WTC11 (cell line): Measurements from ENCODE around the gene KIAA1671. TPM values are rescaled to one million over a fixed set of nuclear protein-coding genes. Genes with fewer than 3 reads are reported as not detected.

Experiments used
- ATAC-seq: fragments of 200-7000 bp; cut with Tn5 transposase; 2 replicates; pipeline ENCODE4 v1.10.0; 2021; ENCODE audit warnings: mild to moderate bottlenecking, moderate library complexity
- CTCF ChIA-PET: fragments of 300-600 bp; sonication (Branson Sonifier 250); formaldehyde crosslinking; loops from one replicate; lab custom pipeline; 2021; ENCODE audit warnings: antibody characterized with exemption; lab: Charles Lee
- POLR2A ChIA-PET: fragments of 350-600 bp; sonication (Branson Sonifier 250); formaldehyde crosslinking; loops from one replicate; lab custom pipeline; 2021; ENCODE audit warnings: antibody characterized with exemption; lab: Charles Lee
- DNase-seq: peaks from one replicate; pipeline ENCODE4 v3.0.0; 2021; ENCODE audit warnings: low spot score
- H3K27ac Mint-ChIP-seq: 2 replicates; pipeline ENCODE4 v1.8.0; 2021; ENCODE audit warnings: mixed read lengths
- H3K27me3 Mint-ChIP-seq: 2 replicates; pipeline ENCODE4 v1.8.0; 2021; ENCODE audit warnings: low read depth, mild to moderate bottlenecking, moderate library complexity, mixed read lengths
- H3K36me3 Mint-ChIP-seq: 2 replicates; pipeline ENCODE4 v1.8.0; 2021; ENCODE audit warnings: mixed read lengths
- H3K4me1 Mint-ChIP-seq: 2 replicates; pipeline ENCODE4 v1.8.0; 2022; ENCODE audit warnings: mixed read lengths
- H3K4me3 Mint-ChIP-seq: 2 replicates; pipeline ENCODE4 v1.8.0; 2021; ENCODE audit warnings: mild to moderate bottlenecking, moderate library complexity, mixed read lengths
- H3K9me3 Mint-ChIP-seq: 2 replicates; pipeline ENCODE4 v1.8.0; 2021; ENCODE audit warnings: mixed read lengths
- ATF1 ChIP-seq: sonication (generic); formaldehyde crosslinking; IDR thresholded peaks from 2 replicates; pipeline ENCODE4 v1.8.1; 2023; ENCODE audit warnings: mild to moderate bottlenecking, moderate library complexity, missing genetic modification reagents
- CBFB ChIP-seq: sonication (generic); formaldehyde crosslinking; IDR thresholded peaks from 2 replicates; pipeline ENCODE4 v1.8.1; 2022; ENCODE audit warnings: mild to moderate bottlenecking, low read depth, missing genetic modification reagents
- CREM ChIP-seq: sonication (generic); formaldehyde crosslinking; IDR thresholded peaks from 2 replicates; pipeline ENCODE4 v1.8.1; 2022; ENCODE audit warnings: mild to moderate bottlenecking, missing genetic modification reagents, moderate library complexity
- ESRRA ChIP-seq: sonication (generic); formaldehyde crosslinking; IDR thresholded peaks from 2 replicates; pipeline ENCODE4 v1.8.1; 2022; ENCODE audit warnings: mild to moderate bottlenecking, missing genetic modification reagents, borderline replicate concordance
- GRHL2 ChIP-seq: fragments of 250-450 bp; sonication (Bioruptor Pico); IDR thresholded peaks from 2 replicates; pipeline ENCODE4 v1.8.0; 2022; ENCODE audit warnings: mild to moderate bottlenecking, moderate library complexity; ENCODE audit not compliant: insufficient replicate concordance, severe bottlenecking
- GTF2I ChIP-seq: fragments of 250-450 bp; sonication (Bioruptor Pico); conservative IDR thresholded peaks from 2 replicates; pipeline ENCODE4 v1.4.0; 2021; ENCODE audit warnings: mild to moderate bottlenecking
- MXD4 ChIP-seq: fragments of 250-450 bp; sonication (Bioruptor Pico); IDR thresholded peaks from 2 replicates; pipeline ENCODE4 v1.8.0; 2021; ENCODE audit warnings: mild to moderate bottlenecking, moderate library complexity, borderline replicate concordance
- MYBL2 ChIP-seq: sonication (generic); formaldehyde crosslinking; IDR thresholded peaks from 2 replicates; pipeline ENCODE4 v1.8.1; 2023; ENCODE audit warnings: mild to moderate bottlenecking, moderate library complexity, missing genetic modification reagents
- NFATC4 ChIP-seq: fragments of 250-450 bp; sonication (Bioruptor Pico); IDR thresholded peaks from 2 replicates; pipeline ENCODE4 v1.9.0; 2021; ENCODE audit warnings: mild to moderate bottlenecking
- NR3C1 ChIP-seq: sonication (generic); formaldehyde crosslinking; conservative IDR thresholded peaks from 2 replicates; pipeline ENCODE4 v1.8.1; 2023; ENCODE audit warnings: low read depth, mild to moderate bottlenecking, missing genetic modification reagents
- PRRX2 ChIP-seq: fragments of 250-450 bp; sonication (Bioruptor Pico); IDR thresholded peaks from 2 replicates; pipeline ENCODE4 v1.8.0; 2021; ENCODE audit warnings: mild to moderate bottlenecking
- SP1 ChIP-seq: sonication (generic); formaldehyde crosslinking; conservative IDR thresholded peaks from 2 replicates; pipeline ENCODE4 v1.8.1; 2022; ENCODE audit warnings: missing genetic modification reagents
- TEAD1 ChIP-seq: sonication (generic); formaldehyde crosslinking; IDR thresholded peaks from 2 replicates; pipeline ENCODE4 v1.8.0; 2022; ENCODE audit warnings: mild to moderate bottlenecking, missing genetic modification reagents
- ZNF219 ChIP-seq: sonication (generic); formaldehyde crosslinking; IDR thresholded peaks from 2 replicates; pipeline ENCODE4 v1.8.0; 2023; ENCODE audit warnings: missing genetic modification reagents, mild to moderate bottlenecking, borderline replicate concordance
- ZNF232 ChIP-seq: sonication (generic); formaldehyde crosslinking; IDR thresholded peaks from 2 replicates; pipeline ENCODE4 v1.8.0; 2022; ENCODE audit warnings: mild to moderate bottlenecking, missing genetic modification reagents
- ZNF263 ChIP-seq: sonication (generic); formaldehyde crosslinking; IDR thresholded peaks from 2 replicates; pipeline ENCODE4 v1.8.1; 2022; ENCODE audit warnings: low read depth, mild to moderate bottlenecking, moderate library complexity, missing genetic modification reagents
- ZNF423 ChIP-seq: fragments of 250-450 bp; sonication (Bioruptor Pico); IDR thresholded peaks from 2 replicates; pipeline ENCODE4 v2.1.2; 2022; ENCODE audit warnings: mild to moderate bottlenecking, moderate library complexity
- total RNA-seq: library from RNA; stranded (reverse); gene quantifications from 3 replicates; pipeline ENCODE4 v1.2.3, GENCODE V29; 2021
- TF ChIP-seq, protein P1 (sequence below): sonication (generic); formaldehyde crosslinking; IDR thresholded peaks from 2 replicates; pipeline ENCODE4 v1.8.1; 2022; ENCODE audit warnings: low read depth, mild to moderate bottlenecking, moderate library complexity, missing genetic modification reagents, borderline replicate concordance
- TF ChIP-seq, protein P2 (sequence below): sonication (generic); formaldehyde crosslinking; IDR thresholded peaks from 2 replicates; pipeline ENCODE4 v1.8.0; 2022; ENCODE audit warnings: mild to moderate bottlenecking, missing genetic modification reagents
- TF ChIP-seq, protein P3 (sequence below): sonication (generic); formaldehyde crosslinking; IDR thresholded peaks from 2 replicates; pipeline ENCODE4 v1.8.1; 2022; ENCODE audit warnings: mild to moderate bottlenecking, missing genetic modification reagents, moderate library complexity, borderline replicate concordance
- TF ChIP-seq, protein P4 (sequence below): sonication (generic); formaldehyde crosslinking; IDR thresholded peaks from 2 replicates; pipeline ENCODE4 v1.8.0; 2022; ENCODE audit warnings: mild to moderate bottlenecking, missing genetic modification reagents
- TF ChIP-seq, protein P5 (sequence below): fragments of 250-450 bp; sonication (Bioruptor Pico); IDR thresholded peaks from 2 replicates; pipeline ENCODE4 v1.8.0; 2021; ENCODE audit warnings: mild to moderate bottlenecking
- TF ChIP-seq, protein P6 (sequence below): sonication (generic); formaldehyde crosslinking; conservative IDR thresholded peaks from 2 replicates; pipeline ENCODE4 v1.8.1; 2023; ENCODE audit warnings: mild to moderate bottlenecking, low read depth, missing genetic modification reagents, moderate library complexity
- TF ChIP-seq, protein P7 (sequence below): sonication (generic); formaldehyde crosslinking; IDR thresholded peaks from 2 replicates; pipeline ENCODE4 v1.8.1; 2022; ENCODE audit warnings: mild to moderate bottlenecking, moderate library complexity, missing genetic modification reagents
- TF ChIP-seq, protein P8 (sequence below): fragments of 250-450 bp; sonication (Bioruptor Pico); IDR thresholded peaks from 2 replicates; pipeline ENCODE4 v1.9.0; 2021; ENCODE audit warnings: moderate library complexity, mild to moderate bottlenecking, inconsistent platforms, borderline replicate concordance

KIAA1671 gene
- total RNA-seq, 1 experiment from 2014 or later = 26.0 TPM

DNA sequence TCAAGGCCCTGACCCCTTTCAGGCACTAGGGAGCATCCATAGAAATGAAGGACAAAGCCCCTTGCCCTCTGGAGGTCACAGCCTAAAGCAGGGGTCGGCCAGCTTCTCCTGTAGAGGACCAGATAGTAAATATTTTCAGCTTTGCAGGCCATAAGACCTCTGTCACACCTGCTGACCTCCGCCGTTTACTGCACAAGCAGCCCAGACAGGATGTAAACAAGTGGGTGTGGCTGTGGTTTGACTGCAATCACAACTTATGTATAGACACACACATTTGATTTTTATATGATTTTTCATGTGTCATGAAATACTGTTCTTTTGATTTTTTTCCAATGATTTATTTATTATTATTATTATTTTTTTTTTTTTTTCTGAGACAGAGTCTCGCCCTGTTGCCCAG lies 34.3 kb downstream of the KIAA1671 start (continued):
- TF ChIP-seq, protein P1, sequence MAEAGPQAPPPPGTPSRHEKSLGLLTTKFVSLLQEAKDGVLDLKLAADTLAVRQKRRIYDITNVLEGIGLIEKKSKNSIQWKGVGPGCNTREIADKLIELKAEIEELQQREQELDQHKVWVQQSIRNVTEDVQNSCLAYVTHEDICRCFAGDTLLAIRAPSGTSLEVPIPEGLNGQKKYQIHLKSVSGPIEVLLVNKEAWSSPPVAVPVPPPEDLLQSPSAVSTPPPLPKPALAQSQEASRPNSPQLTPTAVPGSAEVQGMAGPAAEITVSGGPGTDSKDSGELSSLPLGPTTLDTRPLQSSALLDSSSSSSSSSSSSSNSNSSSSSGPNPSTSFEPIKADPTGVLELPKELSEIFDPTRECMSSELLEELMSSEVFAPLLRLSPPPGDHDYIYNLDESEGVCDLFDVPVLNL (CRISPR knock-in tag) = no peak
- TF ChIP-seq ZNF219 = no peak
- no peak for TF ChIP-seq GTF2I (CRISPR knock-in tag)
- TF ChIP-seq, protein P2, sequence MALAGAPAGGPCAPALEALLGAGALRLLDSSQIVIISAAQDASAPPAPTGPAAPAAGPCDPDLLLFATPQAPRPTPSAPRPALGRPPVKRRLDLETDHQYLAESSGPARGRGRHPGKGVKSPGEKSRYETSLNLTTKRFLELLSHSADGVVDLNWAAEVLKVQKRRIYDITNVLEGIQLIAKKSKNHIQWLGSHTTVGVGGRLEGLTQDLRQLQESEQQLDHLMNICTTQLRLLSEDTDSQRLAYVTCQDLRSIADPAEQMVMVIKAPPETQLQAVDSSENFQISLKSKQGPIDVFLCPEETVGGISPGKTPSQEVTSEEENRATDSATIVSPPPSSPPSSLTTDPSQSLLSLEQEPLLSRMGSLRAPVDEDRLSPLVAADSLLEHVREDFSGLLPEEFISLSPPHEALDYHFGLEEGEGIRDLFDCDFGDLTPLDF = no peak
- TF ChIP-seq, protein P3, sequence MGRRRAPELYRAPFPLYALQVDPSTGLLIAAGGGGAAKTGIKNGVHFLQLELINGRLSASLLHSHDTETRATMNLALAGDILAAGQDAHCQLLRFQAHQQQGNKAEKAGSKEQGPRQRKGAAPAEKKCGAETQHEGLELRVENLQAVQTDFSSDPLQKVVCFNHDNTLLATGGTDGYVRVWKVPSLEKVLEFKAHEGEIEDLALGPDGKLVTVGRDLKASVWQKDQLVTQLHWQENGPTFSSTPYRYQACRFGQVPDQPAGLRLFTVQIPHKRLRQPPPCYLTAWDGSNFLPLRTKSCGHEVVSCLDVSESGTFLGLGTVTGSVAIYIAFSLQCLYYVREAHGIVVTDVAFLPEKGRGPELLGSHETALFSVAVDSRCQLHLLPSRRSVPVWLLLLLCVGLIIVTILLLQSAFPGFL (CRISPR knock-in tag) = no peak
- no peak for TF ChIP-seq ZNF263 (CRISPR knock-in tag)
- TF ChIP-seq, protein P4, sequence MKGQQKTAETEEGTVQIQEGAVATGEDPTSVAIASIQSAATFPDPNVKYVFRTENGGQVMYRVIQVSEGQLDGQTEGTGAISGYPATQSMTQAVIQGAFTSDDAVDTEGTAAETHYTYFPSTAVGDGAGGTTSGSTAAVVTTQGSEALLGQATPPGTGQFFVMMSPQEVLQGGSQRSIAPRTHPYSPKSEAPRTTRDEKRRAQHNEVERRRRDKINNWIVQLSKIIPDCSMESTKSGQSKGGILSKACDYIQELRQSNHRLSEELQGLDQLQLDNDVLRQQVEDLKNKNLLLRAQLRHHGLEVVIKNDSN (CRISPR knock-in tag) = no peak
- no peak for TF ChIP-seq ATF1
- no peak for TF ChIP-seq TEAD1
- TF ChIP-seq, protein P5, sequence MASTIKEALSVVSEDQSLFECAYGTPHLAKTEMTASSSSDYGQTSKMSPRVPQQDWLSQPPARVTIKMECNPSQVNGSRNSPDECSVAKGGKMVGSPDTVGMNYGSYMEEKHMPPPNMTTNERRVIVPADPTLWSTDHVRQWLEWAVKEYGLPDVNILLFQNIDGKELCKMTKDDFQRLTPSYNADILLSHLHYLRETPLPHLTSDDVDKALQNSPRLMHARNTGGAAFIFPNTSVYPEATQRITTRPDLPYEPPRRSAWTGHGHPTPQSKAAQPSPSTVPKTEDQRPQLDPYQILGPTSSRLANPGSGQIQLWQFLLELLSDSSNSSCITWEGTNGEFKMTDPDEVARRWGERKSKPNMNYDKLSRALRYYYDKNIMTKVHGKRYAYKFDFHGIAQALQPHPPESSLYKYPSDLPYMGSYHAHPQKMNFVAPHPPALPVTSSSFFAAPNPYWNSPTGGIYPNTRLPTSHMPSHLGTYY (CRISPR knock-in tag) = no peak
- TF ChIP-seq ZNF232 = no peak
- no peak for TF ChIP-seq ZNF423

DNA sequence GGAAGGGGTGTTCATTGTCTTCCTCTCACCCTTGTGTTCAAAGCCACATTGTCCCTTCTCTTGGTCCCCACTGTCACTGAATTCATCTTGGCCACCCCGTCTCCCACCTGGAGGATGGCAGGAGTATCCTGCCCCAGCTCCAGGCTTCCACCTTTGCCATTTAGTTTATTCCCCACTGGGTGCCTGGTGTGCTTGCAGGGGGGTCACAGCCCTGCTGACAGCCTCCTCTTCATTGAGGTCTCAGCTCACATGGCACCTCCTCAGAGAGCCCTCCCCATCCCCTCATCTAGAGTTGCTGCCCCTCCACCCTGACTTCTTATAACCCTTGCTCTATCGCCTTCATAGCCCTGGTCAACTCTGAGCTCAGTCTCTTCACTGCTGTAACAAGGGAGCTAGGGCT lies 36.6 kb downstream of the KIAA1671 start:
- ChIA-PET CTCF (interaction anchor here (1.3 to 1.7 kb wide), 3 partner anchors 13 to 60 kb away, joined by 3 to 5 read pairs (median 4); no protein-coding TSS in a partner anchor), POLR2A (no interaction called here)
- no peaks in the 10 kb centered on the region for H3K9me3 Mint-ChIP-seq
- H3K27ac Mint-ChIP-seq = peak overlapping the region; percentile 2
- peaks cover 30% of the 10 kb centered on the region for H3K4me1 Mint-ChIP-seq
- no peak for ATAC-seq
- no peak overlapping the region for H3K4me3 Mint-ChIP-seq
- DNase-seq = no peak
- no peaks in the 10 kb centered on the region for H3K36me3 Mint-ChIP-seq
- H3K27me3 Mint-ChIP-seq = no peaks in the 10 kb centered on the region
- no peak for TF ChIP-seq SP1
- TF ChIP-seq MXD4 = no peak
- no peak for TF ChIP-seq ESRRA (CRISPR knock-in tag)
- TF ChIP-seq MYBL2 (CRISPR knock-in tag) = no peak
- no peak for TF ChIP-seq CBFB (CRISPR knock-in tag)
- TF ChIP-seq GRHL2 = no peak

DNA sequence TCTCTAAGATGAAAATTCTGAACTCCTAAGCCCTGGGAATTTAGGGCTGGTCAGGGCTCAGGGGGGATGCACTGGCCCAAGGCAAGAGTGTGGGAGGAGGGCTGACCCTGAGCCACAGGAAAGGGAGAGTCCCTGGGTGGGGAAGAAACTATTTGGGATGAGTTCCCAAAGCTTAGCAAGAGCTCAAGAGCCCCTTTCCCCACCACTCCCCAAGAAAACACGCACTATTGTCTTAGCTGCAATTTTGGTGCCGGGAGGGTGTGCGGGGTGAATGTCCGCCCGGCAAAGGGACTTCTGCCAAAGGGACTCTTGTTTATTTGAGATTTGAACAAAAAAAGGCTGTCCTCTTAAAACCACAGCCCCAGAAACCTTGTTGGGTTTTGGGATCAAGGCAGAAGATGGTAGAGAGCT lies 37.0 kb downstream of the KIAA1671 start:
- H3K36me3 Mint-ChIP-seq = no peaks in the 10 kb centered on the region
- H3K9me3 Mint-ChIP-seq = no peaks in the 10 kb centered on the region
- ATAC-seq (no peak), DNase-seq (no peak)
- peaks cover 29% of the 10 kb centered on the region for H3K4me1 Mint-ChIP-seq
- H3K27ac Mint-ChIP-seq = peak overlapping the region; percentile 2; the same call in 1 of the 2 replicates
- CTCF ChIA-PET = interaction anchor here (1.3 to 1.7 kb wide), 3 partner anchors 13 to 59 kb away, joined by 3 to 5 read pairs (median 4); no protein-coding TSS in a partner anchor
- H3K27me3 Mint-ChIP-seq = no peaks in the 10 kb centered on the region
- POLR2A ChIA-PET = no interaction called here
- no peak overlapping the region for H3K4me3 Mint-ChIP-seq
- TF ChIP-seq, protein P6, sequence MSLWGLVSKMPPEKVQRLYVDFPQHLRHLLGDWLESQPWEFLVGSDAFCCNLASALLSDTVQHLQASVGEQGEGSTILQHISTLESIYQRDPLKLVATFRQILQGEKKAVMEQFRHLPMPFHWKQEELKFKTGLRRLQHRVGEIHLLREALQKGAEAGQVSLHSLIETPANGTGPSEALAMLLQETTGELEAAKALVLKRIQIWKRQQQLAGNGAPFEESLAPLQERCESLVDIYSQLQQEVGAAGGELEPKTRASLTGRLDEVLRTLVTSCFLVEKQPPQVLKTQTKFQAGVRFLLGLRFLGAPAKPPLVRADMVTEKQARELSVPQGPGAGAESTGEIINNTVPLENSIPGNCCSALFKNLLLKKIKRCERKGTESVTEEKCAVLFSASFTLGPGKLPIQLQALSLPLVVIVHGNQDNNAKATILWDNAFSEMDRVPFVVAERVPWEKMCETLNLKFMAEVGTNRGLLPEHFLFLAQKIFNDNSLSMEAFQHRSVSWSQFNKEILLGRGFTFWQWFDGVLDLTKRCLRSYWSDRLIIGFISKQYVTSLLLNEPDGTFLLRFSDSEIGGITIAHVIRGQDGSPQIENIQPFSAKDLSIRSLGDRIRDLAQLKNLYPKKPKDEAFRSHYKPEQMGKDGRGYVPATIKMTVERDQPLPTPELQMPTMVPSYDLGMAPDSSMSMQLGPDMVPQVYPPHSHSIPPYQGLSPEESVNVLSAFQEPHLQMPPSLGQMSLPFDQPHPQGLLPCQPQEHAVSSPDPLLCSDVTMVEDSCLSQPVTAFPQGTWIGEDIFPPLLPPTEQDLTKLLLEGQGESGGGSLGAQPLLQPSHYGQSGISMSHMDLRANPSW = no peak
- TF ChIP-seq, protein P7, sequence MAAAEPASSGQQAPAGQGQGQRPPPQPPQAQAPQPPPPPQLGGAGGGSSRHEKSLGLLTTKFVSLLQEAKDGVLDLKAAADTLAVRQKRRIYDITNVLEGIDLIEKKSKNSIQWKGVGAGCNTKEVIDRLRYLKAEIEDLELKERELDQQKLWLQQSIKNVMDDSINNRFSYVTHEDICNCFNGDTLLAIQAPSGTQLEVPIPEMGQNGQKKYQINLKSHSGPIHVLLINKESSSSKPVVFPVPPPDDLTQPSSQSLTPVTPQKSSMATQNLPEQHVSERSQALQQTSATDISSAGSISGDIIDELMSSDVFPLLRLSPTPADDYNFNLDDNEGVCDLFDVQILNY (CRISPR knock-in tag) = no peak
- TF ChIP-seq TEAD1 = no peak
- no peak for TF ChIP-seq MYBL2 (CRISPR knock-in tag)
- TF ChIP-seq, protein P8, sequence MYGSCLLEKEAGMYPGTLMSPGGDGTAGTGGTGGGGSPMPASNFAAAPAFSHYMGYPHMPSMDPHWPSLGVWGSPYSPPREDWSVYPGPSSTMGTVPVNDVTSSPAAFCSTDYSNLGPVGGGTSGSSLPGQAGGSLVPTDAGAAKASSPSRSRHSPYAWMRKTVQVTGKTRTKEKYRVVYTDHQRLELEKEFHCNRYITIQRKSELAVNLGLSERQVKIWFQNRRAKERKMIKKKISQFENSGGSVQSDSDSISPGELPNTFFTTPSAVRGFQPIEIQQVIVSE (CRISPR knock-in tag) = no peak
- TF ChIP-seq, protein P4 (CRISPR knock-in tag) = no peak
- no peak for TF ChIP-seq PRRX2
- no peak for TF ChIP-seq CREM (CRISPR knock-in tag)
- no peak for TF ChIP-seq NFATC4
- TF ChIP-seq NR3C1 (CRISPR knock-in tag) = no peak
